Left ventricle myocardium inferior (tissue), 1 donor: ENCODE measurements around the gene GYPA. TPM values are rescaled to one million over a fixed set of nuclear protein-coding genes. Genes with fewer than 3 reads are reported as not detected.
"Not testable (repeated sequence)": the region's sequence is repeated elsewhere in the genome, so short reads cannot be mapped to it uniquely, and the experiment has no call there.

Experiments used
- DNase-seq: peaks from one replicate; pipeline ENCODE4 v3.0.0-alpha.2; 2020
- H3K27ac ChIP-seq: fragments of 200-600 bp; replicated peaks from 2 replicates; pipeline ENCODE4 v1.8.0; 2021
- H3K27me3 ChIP-seq: fragments of 200-600 bp; 2 replicates; pipeline ENCODE4 v1.8.0; 2021; ENCODE audit warnings: low read depth
- H3K36me3 ChIP-seq: fragments of 200-600 bp; 2 replicates; pipeline ENCODE4 v1.8.0; 2021
- H3K4me1 ChIP-seq: fragments of 200-600 bp; 2 replicates; pipeline ENCODE4 v1.8.0; 2021
- H3K4me3 ChIP-seq: fragments of 200-600 bp; 2 replicates; pipeline ENCODE4 v1.8.0; 2021; ENCODE audit warnings: mild to moderate bottlenecking, moderate library complexity
- H3K9me3 ChIP-seq: fragments of 200-600 bp; replicated peaks from 2 replicates; pipeline ENCODE4 v1.8.0; 2021
- CTCF ChIP-seq: fragments of 200-600 bp; IDR thresholded peaks from 2 replicates; pipeline ENCODE4 v1.8.0; 2021; ENCODE audit warnings: antibody characterized with exemption, mild to moderate bottlenecking, borderline replicate concordance
- intact Hi-C: fragments of 100-400 bp; cut with micrococcal nuclease; formaldehyde crosslinking; loops from one replicate; pipeline ENCODE4 v1.11.0; 2022
- total RNA-seq: library from RNA; stranded (reverse); fragmentation: NEBNext Ultra II Directional; extraction: Animal tissue kit (Norgen Biotek cat#: 25700); gene quantifications from one replicate; pipeline ENCODE4 v1.2.1, GENCODE V29; 2021
- donor health status: DM: no; HTN: yes; CAD: no; lungs with severe emphysema.

GYPA gene
- total RNA-seq, 1 donor from 2014 or later: not detected

GRCh38 chr4:144129336-144129875 is 11.1 kb downstream of the GYPA start:
- H3K4me3 ChIP-seq, DNase-seq, H3K4me1 ChIP-seq, H3K36me3 ChIP-seq, H3K27ac ChIP-seq, H3K9me3 ChIP-seq, H3K27me3 ChIP-seq, intact Hi-C loops: not testable (repeated sequence)

GRCh38 chr4:144128709-144129320 is 11.7 kb downstream of the GYPA start:
- H3K27ac ChIP-seq, H3K4me1 ChIP-seq, H3K9me3 ChIP-seq, H3K4me3 ChIP-seq, H3K36me3 ChIP-seq, intact Hi-C loops, H3K27me3 ChIP-seq, DNase-seq: not testable (repeated sequence)

GRCh38 chr4:144125109-144125508 is 15.4 kb downstream of the GYPA start:
- intact Hi-C loops, H3K4me3 ChIP-seq, H3K9me3 ChIP-seq, H3K27ac ChIP-seq, H3K4me1 ChIP-seq, H3K27me3 ChIP-seq, DNase-seq, H3K36me3 ChIP-seq: not testable (repeated sequence)

GRCh38 chr4:144123982-144124635 is 16.4 kb downstream of the GYPA start:
- H3K4me1 ChIP-seq, DNase-seq, intact Hi-C loops, H3K27me3 ChIP-seq, H3K9me3 ChIP-seq, H3K4me3 ChIP-seq, H3K27ac ChIP-seq, H3K36me3 ChIP-seq: not testable (repeated sequence)

- H3K4me3 ChIP-seq, intact Hi-C loops, H3K27me3 ChIP-seq, H3K9me3 ChIP-seq, H3K27ac ChIP-seq, H3K36me3 ChIP-seq, H3K4me1 ChIP-seq, DNase-seq: not testable (repeated sequence)
Measured at GRCh38 chr4:144123269-144123668, 17.2 kb downstream of the GYPA start.

- DNase-seq, intact Hi-C loops, H3K4me3 ChIP-seq, H3K36me3 ChIP-seq, H3K9me3 ChIP-seq, H3K4me1 ChIP-seq, H3K27ac ChIP-seq, H3K27me3 ChIP-seq: not testable (repeated sequence)
Measured at GRCh38 chr4:144119752-144120151, 20.8 kb downstream of the GYPA start.

GRCh38 chr4:144115519-144115918 is 25.0 kb downstream of the GYPA start:
- Histone ChIP-seq H3K36me3 (no peaks in the 10 kb centered on the region), H3K4me1 (no peaks in the 10 kb centered on the region), H3K9me3 (no peaks in the 10 kb centered on the region), H3K27me3 (no peaks in the 10 kb centered on the region), H3K4me3 (no peak overlapping the region), H3K27ac (no peak overlapping the region)
- intact Hi-C loops: no loop called here
- no peak for TF ChIP-seq CTCF
- no peak for DNase-seq

- Histone ChIP-seq H3K4me3 (no peak overlapping the region), H3K9me3 (no peaks in the 10 kb centered on the region), H3K4me1 (no peaks in the 10 kb centered on the region), H3K27ac (no peak overlapping the region), H3K27me3 (no peaks in the 10 kb centered on the region), H3K36me3 (no peaks in the 10 kb centered on the region)
- intact Hi-C loops: no loop called here
- no peak for TF ChIP-seq CTCF
- DNase-seq: no peak
Measured at GRCh38 chr4:144113546-144113945, 27.0 kb downstream of the GYPA start.
